Measurements from ENCODE around the gene ZBTB17. TPM values are rescaled to one million over a fixed set of nuclear protein-coding genes. Genes with fewer than 3 reads are reported as not detected.

Gene ZBTB17
- total RNA-seq, 1 donor from 2014 or later = 68.8 TPM

GRCh38 chr1:15951341-15952153 is 24.4 kb downstream of the ZBTB17 start:
- H3K4me1 Mint-ChIP-seq (ENCODE audit: low read depth) = peaks cover 90% of the 10 kb centered on the region
- no peak for DNase-seq (ENCODE audit: low spot score)
- peak overlapping the region; percentile 73 for H3K4me3 Mint-ChIP-seq
- intact Hi-C loops (cut with micrococcal nuclease) = loop anchor here (1.0 to 2.0 kb wide), 5 partner anchors 8 to 116 kb away; partner anchors contain the start of gene ZBTB17
- H3K36me3 Mint-ChIP-seq (ENCODE audit: low read depth) = peaks cover 52% of the 10 kb centered on the region
- H3K27ac Mint-ChIP-seq = peak overlapping the region; percentile 98
- H3K27me3 Mint-ChIP-seq (ENCODE audit: insufficient read depth) = no peaks in the 10 kb centered on the region
- no peaks in the 10 kb centered on the region for H3K9me3 Mint-ChIP-seq

GRCh38 chr1:15950763-15951295 is 25.1 kb downstream of the ZBTB17 start:
- no peaks in the 10 kb centered on the region for H3K27me3 Mint-ChIP-seq (ENCODE audit: insufficient read depth)
- peak; percentile 40 for DNase-seq (ENCODE audit: low spot score)
- peaks cover 87% of the 10 kb centered on the region for H3K4me1 Mint-ChIP-seq (ENCODE audit: low read depth)
- H3K27ac Mint-ChIP-seq = peak overlapping the region; percentile 98
- peaks cover 51% of the 10 kb centered on the region for H3K36me3 Mint-ChIP-seq (ENCODE audit: low read depth)
- intact Hi-C loops (cut with micrococcal nuclease) = loop anchor here (1.0 kb wide), 5 partner anchors 8 to 116 kb away; partner anchors contain the start of genes SPEN and ZBTB17
- no peaks in the 10 kb centered on the region for H3K9me3 Mint-ChIP-seq
- peak overlapping the region; percentile 73 for H3K4me3 Mint-ChIP-seq

GRCh38 chr1:15950302-15950701 is 25.6 kb downstream of the ZBTB17 start:
- peak overlapping the region; percentile 73 for H3K4me3 Mint-ChIP-seq
- intact Hi-C loops (cut with micrococcal nuclease) = loop anchor here (1.0 kb wide), 1 partner anchor 103 kb away; the partner anchor contains the start of gene SPEN
- H3K9me3 Mint-ChIP-seq = no peaks in the 10 kb centered on the region
- H3K36me3 Mint-ChIP-seq (ENCODE audit: low read depth) = peaks cover 51% of the 10 kb centered on the region
- peaks cover 82% of the 10 kb centered on the region for H3K4me1 Mint-ChIP-seq (ENCODE audit: low read depth)
- no peaks in the 10 kb centered on the region for H3K27me3 Mint-ChIP-seq (ENCODE audit: insufficient read depth)
- DNase-seq (ENCODE audit: low spot score) = no peak
- peak overlapping the region; percentile 98 for H3K27ac Mint-ChIP-seq

GRCh38 chr1:15949453-15950245 is 26.3 kb downstream of the ZBTB17 start:
- H3K4me3 Mint-ChIP-seq = peak overlapping the region; percentile 73
- intact Hi-C loops (cut with micrococcal nuclease) = loop anchor here (1.0 kb wide), 2 partner anchors 30 to 102 kb away; partner anchors contain the start of gene SPEN
- H3K4me1 Mint-ChIP-seq (ENCODE audit: low read depth) = peaks cover 77% of the 10 kb centered on the region
- H3K9me3 Mint-ChIP-seq = no peaks in the 10 kb centered on the region
- peak overlapping the region; percentile 98 for H3K27ac Mint-ChIP-seq
- no peaks in the 10 kb centered on the region for H3K27me3 Mint-ChIP-seq (ENCODE audit: insufficient read depth)
- DNase-seq (ENCODE audit: low spot score) = peak; percentile 53
- H3K36me3 Mint-ChIP-seq (ENCODE audit: low read depth) = peaks cover 47% of the 10 kb centered on the region

GRCh38 chr1:15948595-15949452 is 27.1 kb downstream of the ZBTB17 start:
- no peak for DNase-seq (ENCODE audit: low spot score)
- Mint-ChIP-seq H3K36me3 (ENCODE audit: low read depth) (peaks cover 44% of the 10 kb centered on the region), H3K27ac (peak overlapping the region; percentile 98)

GRCh38 chr1:15948091-15948591 is 27.8 kb downstream of the ZBTB17 start:
- Mint-ChIP-seq H3K9me3 (no peaks in the 10 kb centered on the region), H3K4me3 (peak overlapping the region; percentile 31), H3K27ac (peak overlapping the region; percentile 98), H3K4me1 (ENCODE audit: low read depth) (peaks cover 63% of the 10 kb centered on the region), H3K27me3 (ENCODE audit: insufficient read depth) (no peaks in the 10 kb centered on the region), H3K36me3 (ENCODE audit: low read depth) (peaks cover 44% of the 10 kb centered on the region)
- intact Hi-C loops (cut with micrococcal nuclease) = no loop called here
- no peak for DNase-seq (ENCODE audit: low spot score)

More at GRCh38 chr1:15948595-15949452, 27.1 kb downstream of the ZBTB17 start:
- H3K27me3 Mint-ChIP-seq (ENCODE audit: insufficient read depth) = no peaks in the 10 kb centered on the region
- peaks cover 70% of the 10 kb centered on the region for H3K4me1 Mint-ChIP-seq (ENCODE audit: low read depth)
- no peaks in the 10 kb centered on the region for H3K9me3 Mint-ChIP-seq
- H3K4me3 Mint-ChIP-seq = peak overlapping the region; percentile 56
- intact Hi-C loops (cut with micrococcal nuclease) = loop anchor here (1.0 kb wide), 1 partner anchor 30 kb away; no protein-coding TSS in a partner anchor

GRCh38 chr1:15947382-15948090 is 28.4 kb downstream of the ZBTB17 start:
- Mint-ChIP-seq H3K27ac (peak overlapping the region; percentile 98), H3K36me3 (ENCODE audit: low read depth) (peaks cover 41% of the 10 kb centered on the region), H3K27me3 (ENCODE audit: insufficient read depth) (no peaks in the 10 kb centered on the region), H3K9me3 (no peaks in the 10 kb centered on the region), H3K4me3 (no peak overlapping the region), H3K4me1 (ENCODE audit: low read depth) (peaks cover 57% of the 10 kb centered on the region)
- intact Hi-C loops (cut with micrococcal nuclease) = no loop called here
- no peak for DNase-seq (ENCODE audit: low spot score)

- Mint-ChIP-seq H3K4me1 (ENCODE audit: low read depth) (peaks cover 50% of the 10 kb centered on the region), H3K27me3 (ENCODE audit: insufficient read depth) (no peaks in the 10 kb centered on the region), H3K27ac (peak overlapping the region; percentile 98), H3K9me3 (no peaks in the 10 kb centered on the region), H3K36me3 (ENCODE audit: low read depth) (peaks cover 42% of the 10 kb centered on the region), H3K4me3 (no peak overlapping the region)
- no peak for DNase-seq (ENCODE audit: low spot score)
- intact Hi-C loops (cut with micrococcal nuclease) = no loop called here
Observed at GRCh38 chr1:15946571-15947381, 29.1 kb downstream of the ZBTB17 start.

- H3K9me3 Mint-ChIP-seq = no peaks in the 10 kb centered on the region
- DNase-seq (ENCODE audit: low spot score) = no peak
- intact Hi-C loops (cut with micrococcal nuclease) = no loop called here
- no peaks in the 10 kb centered on the region for H3K27me3 Mint-ChIP-seq (ENCODE audit: insufficient read depth)
- H3K27ac Mint-ChIP-seq = peak overlapping the region; percentile 16
- H3K4me1 Mint-ChIP-seq (ENCODE audit: low read depth) = peaks cover 41% of the 10 kb centered on the region
- H3K36me3 Mint-ChIP-seq (ENCODE audit: low read depth) = peaks cover 38% of the 10 kb centered on the region
- H3K4me3 Mint-ChIP-seq = no peak overlapping the region
Observed at GRCh38 chr1:15945832-15946448, 30.0 kb downstream of the ZBTB17 start.

- intact Hi-C loops (cut with micrococcal nuclease) = no loop called here
- no peak for DNase-seq (ENCODE audit: low spot score)
- Mint-ChIP-seq H3K4me1 (ENCODE audit: low read depth) (peaks cover 34% of the 10 kb centered on the region), H3K27ac (no peak overlapping the region), H3K4me3 (no peak overlapping the region), H3K36me3 (ENCODE audit: low read depth) (peaks cover 35% of the 10 kb centered on the region), H3K9me3 (no peaks in the 10 kb centered on the region), H3K27me3 (ENCODE audit: insufficient read depth) (no peaks in the 10 kb centered on the region)
Observed at GRCh38 chr1:15945011-15945831, 30.7 kb downstream of the ZBTB17 start.
